Stimulated activated CD4-positive, alpha-beta T cell treated with anti-CD3 and anti-CD28 coated beads, Interleukin-15, amount 100 ng/mL, for 1 hour (primary cell): Measurements from ENCODE around the gene ADAR.

Experiments used
- DNase-seq, 2 donors: peaks; one replicate each; pipeline ENCODE4 v3.0.0-alpha.2; 2020; ENCODE audit warnings: low read depth in 1 of 2, low spot score in 1 of 2

Gene ADAR

DNA sequence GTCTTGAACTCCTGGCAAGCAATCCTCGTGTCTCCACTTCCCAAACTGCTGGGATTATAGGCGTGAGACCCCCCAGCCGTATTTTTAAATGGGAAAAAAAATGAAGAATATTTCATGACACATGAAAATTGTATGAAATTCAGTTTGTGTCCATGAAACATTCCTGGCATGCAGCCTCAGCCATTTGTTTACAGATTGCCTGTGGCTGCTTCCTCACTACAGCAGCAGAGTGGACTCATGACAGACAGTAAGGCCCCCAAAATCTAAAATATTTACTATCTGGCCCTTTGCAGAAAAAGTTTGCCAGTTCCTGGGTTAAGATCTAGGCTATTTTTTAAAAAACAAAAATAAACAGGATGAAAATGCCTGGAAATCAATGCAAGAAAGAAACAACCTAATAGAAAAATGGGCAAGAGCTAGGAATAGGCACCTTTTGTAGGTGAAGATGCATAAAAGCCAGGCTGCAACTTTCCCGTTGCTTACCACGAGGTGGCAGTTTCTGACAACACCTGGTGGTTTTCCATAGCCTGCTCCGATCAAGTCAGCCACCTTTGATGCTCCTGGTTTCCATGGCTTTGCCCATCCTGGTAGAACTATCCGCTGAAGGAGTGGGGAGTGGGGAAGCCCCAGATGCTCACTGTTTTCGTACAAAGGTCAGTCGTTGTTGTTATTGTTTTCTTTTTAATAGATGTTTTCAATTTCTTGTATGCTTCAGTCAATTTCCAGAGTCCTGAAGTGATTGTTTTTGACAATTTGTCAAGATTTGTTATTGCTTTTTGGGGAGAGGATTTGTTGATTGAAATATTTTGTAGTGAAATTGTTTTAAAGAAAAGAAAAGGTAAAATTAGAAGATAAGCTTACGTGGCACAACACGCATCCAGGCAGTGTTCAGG, 73.8 kb downstream of the ADAR start:
- no peak for DNase-seq
